HG02798 (cell line): Measurements from ENCODE around the gene AMOT.

Experiments used
- ATAC-seq: cut with Tn5 transposase; IDR thresholded peaks from one replicate; pipeline ENCODE4 v1.9.1; 2021; ENCODE audit warnings: mild to moderate bottlenecking; ENCODE audit not compliant: unreplicated experiment, poor library complexity

AMOT gene

GRCh38 chrX:112757946-112758345, 82.7 kb downstream of the AMOT start:
- ATAC-seq, result no peak

DNA sequence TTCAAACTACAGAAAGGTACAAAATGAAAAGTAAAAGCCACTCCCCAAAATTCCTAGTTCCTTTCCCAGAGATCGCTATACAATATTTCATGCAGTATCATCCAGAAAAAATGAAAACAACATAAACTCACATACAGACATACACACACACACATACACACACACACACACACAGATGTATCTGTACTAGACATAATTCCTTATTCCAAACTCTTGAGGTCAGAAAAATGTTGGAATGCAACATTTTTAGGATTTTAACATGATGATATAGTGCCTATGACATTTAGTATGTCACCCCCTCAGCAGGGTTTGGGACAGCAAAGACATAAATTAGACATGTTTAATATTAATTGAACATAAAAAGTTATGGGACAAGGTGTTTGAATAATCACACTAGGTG, 87.5 kb downstream of the AMOT start:
- ATAC-seq, result no peak

DNA sequence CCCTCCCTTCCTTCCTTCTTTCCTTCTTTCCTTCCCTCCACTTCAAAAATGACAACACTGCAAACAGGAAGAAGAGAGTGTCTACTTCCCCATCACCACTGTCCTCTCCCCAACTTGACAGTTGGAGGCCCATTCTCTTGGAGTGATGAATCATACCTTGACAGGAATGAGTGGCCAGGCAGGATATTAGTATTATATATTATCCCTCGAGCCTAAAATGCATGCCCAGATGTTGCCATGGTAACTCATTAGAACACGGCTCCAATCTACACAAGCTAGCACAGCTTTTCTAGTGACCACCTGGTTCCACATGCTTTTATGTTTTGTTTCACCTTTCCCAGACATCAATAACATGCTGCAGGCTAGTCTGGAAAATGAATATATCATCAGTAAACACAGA, 89.6 kb downstream of the AMOT start:
- no peak for ATAC-seq

DNA sequence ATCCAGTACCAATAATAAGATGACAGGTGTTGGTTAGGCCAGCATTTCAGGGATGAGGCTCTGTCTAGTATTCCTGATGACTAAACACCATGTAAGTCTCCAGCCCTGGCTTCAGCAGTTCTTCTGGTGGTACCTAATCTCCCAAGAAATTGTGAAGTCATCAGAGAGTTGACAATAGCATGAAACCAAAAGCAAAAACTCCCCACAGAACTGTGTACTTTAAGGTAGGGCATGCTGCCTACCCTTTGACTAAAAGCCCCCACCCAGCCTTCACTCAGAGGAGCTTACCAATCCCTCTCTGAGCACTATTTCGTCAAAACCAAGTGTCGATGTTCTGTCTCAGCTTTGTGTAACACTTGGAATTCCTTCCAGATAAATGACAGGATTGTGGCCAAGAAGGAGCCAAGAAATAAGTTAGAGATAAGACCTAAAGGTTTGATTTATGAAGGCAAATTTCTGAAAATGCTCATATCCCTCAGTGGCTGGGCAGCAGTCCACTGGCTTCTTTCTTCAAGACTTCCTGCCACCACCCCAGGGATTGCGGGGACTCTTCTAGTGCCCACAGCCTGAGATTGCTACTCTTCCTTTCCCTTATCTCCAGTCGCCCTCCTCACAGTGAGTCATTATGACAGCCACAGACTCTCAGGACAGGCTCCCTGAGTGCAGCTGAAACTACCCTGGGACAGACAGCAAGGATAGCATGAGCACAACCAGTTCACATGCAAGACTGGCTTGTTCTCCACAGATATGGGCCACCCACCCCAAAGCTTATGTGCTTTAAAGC, 93.6 kb downstream of the AMOT start:
- ATAC-seq, result no peak

- peak; percentile 60 for ATAC-seq
Observed at GRCh38 chrX:112738347-112739033, 102.1 kb downstream of the AMOT start.

- no peak for ATAC-seq
Observed at GRCh38 chrX:112736310-112736709, 104.3 kb downstream of the AMOT start.

DNA sequence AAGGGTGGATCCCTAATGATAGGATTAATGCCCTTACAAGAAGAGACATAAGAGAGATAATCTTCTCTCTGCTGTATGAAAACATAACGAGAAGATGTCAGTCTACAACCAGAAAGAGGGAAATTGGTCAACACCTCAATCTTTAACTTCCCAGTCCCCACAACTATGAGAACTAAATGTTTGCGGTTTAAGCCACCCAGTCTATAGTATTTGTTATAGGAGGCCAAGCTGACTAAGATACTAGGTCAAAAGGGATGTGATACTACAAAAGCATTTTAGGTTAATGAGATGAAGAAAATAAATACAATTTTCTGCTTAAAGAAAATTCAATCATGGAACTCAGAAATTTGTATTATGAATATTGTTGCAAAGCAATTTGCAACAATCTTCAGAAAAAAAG, 105.5 kb downstream of the AMOT start:
- ATAC-seq, result no peak

DNA sequence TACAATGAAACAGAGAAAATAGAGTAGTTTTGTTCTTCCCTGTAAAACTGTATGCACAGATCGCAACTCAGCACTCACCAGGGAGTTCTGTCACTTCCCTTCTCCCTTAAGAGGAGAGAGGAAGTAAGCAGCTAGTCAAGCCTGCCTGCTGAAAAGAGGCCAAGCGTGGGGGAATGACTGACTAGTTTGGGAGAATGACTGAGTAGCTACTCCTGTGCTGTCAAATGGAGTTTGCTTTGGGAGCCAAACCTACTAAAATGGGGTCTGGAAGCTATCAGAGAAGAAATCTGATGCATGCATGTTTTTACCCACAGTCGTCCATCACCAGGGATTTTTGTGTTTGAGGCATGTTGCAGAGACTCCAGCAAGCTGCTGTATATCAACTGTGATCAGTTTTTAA, 106.3 kb downstream of the AMOT start:
- ATAC-seq, result no peak

GRCh38 chrX:112731793-112732192, 108.8 kb downstream of the AMOT start:
- ATAC-seq, result no peak
